Measurements from ENCODE around the gene GPR171. TPM values are rescaled to one million over a fixed set of nuclear protein-coding genes. Genes with fewer than 3 reads are reported as not detected.
"Not testable (repeated sequence)": the region's sequence is repeated elsewhere in the genome, so short reads cannot be mapped to it uniquely, and the experiment has no call there.

The GPR171 gene
- total RNA-seq, 2 donors from 2014 or later = 0.40 to 0.53 TPM

GRCh38 chr3:151232991-151233390 lies 30.0 kb upstream of the GPR171 start:
- Histone ChIP-seq H3K9ac (ENCODE audit: low read depth in 2 of 2, low read length in 2 of 2) (no peak overlapping the region), H3K27me3 (no peaks in the 10 kb centered on the region), H3K36me3 (no peaks in the 10 kb centered on the region), H3K9me3 (no peaks in the 10 kb centered on the region), H3K4me3 (no peak overlapping the region), H3K4me1 (no peaks in the 10 kb centered on the region), H3K27ac (no peak overlapping the region)
- DNase-seq = no peak
- TF ChIP-seq CTCF (IDR thresholded peaks at IDR 0.05) = no peak
- intact Hi-C loops (cut with DNase I) = no loop called here

GRCh38 chr3:151232403-151232802 lies 29.4 kb upstream of the GPR171 start:
- DNase-seq; H3K9ac ChIP-seq (ENCODE audit: low read depth in 2 of 2, low read length in 2 of 2); H3K27ac ChIP-seq; H3K9me3 ChIP-seq; H3K36me3 ChIP-seq; H3K4me3 ChIP-seq; H3K27me3 ChIP-seq; H3K4me1 ChIP-seq; intact Hi-C loops (cut with DNase I): not testable (repeated sequence)

GRCh38 chr3:151230646-151231045 lies 27.6 kb upstream of the GPR171 start:
- no peak for TF ChIP-seq CTCF (IDR thresholded peaks at IDR 0.05)
- Histone ChIP-seq H3K9ac (ENCODE audit: low read depth in 2 of 2, low read length in 2 of 2) (no peak overlapping the region), H3K4me1 (no peaks in the 10 kb centered on the region), H3K4me3 (no peak overlapping the region), H3K27me3 (no peaks in the 10 kb centered on the region), H3K9me3 (no peaks in the 10 kb centered on the region), H3K27ac (no peak overlapping the region), H3K36me3 (no peaks in the 10 kb centered on the region)
- no peak for DNase-seq
- intact Hi-C loops (cut with DNase I) = no loop called here

- Histone ChIP-seq H3K9ac (ENCODE audit: low read depth in 2 of 2, low read length in 2 of 2) (no peak overlapping the region), H3K4me3 (no peak overlapping the region), H3K27ac (peak overlapping the region; percentile 34), H3K9me3 (no peaks in the 10 kb centered on the region), H3K27me3 (no peaks in the 10 kb centered on the region), H3K36me3 (no peaks in the 10 kb centered on the region), H3K4me1 (no peaks in the 10 kb centered on the region)
- intact Hi-C loops (cut with DNase I) = loop anchor here (5.0 kb wide), 2 partner anchors 54 to 61 kb away; no protein-coding TSS in a partner anchor
- DNase-seq = no peak
- TF ChIP-seq CTCF (IDR thresholded peaks at IDR 0.05) = no peak
Observed at GRCh38 chr3:151228666-151229040, 25.6 kb upstream of the GPR171 start.

- Histone ChIP-seq H3K9me3 (no peaks in the 10 kb centered on the region), H3K4me1 (no peaks in the 10 kb centered on the region), H3K27ac (peak overlapping the region; percentile 34)
Observed at GRCh38 chr3:151227807-151228665, 25.0 kb upstream of the GPR171 start.

More at GRCh38 chr3:151227807-151228665, 25.0 kb upstream of the GPR171 start:
- Histone ChIP-seq H3K9ac (ENCODE audit: low read depth in 2 of 2, low read length in 2 of 2) (no peak overlapping the region), H3K4me3 (no peak overlapping the region), H3K36me3 (no peaks in the 10 kb centered on the region), H3K27me3 (no peaks in the 10 kb centered on the region)
- TF ChIP-seq CTCF (IDR thresholded peaks at IDR 0.05) = peak; percentile 89
- intact Hi-C loops (cut with DNase I) = loop anchor here (5.0 kb wide), 2 partner anchors 54 to 61 kb away; no protein-coding TSS in a partner anchor
- peak; percentile 81 for DNase-seq

Measured in colonic mucosa (tissue), 4 donors.